Measurements from ENCODE around the gene ATP6V1B1. TPM values are rescaled to one million over a fixed set of nuclear protein-coding genes. Genes with fewer than 3 reads are reported as not detected.

The ATP6V1B1 gene
- total RNA-seq, 3 donors from 2014 or later, result not detected

GRCh38 chr2:70964596-70965386 is 29.1 kb downstream of the ATP6V1B1 start:
- intact Hi-C loops (cut with DNase I, micrococcal nuclease), result no loop called here

GRCh38 chr2:70965506-70965905 is 29.8 kb downstream of the ATP6V1B1 start:
- Histone ChIP-seq H3K4me3 (no peak overlapping the region), H3K4me1 (ENCODE audit: low read depth) (peaks cover 5% of the 10 kb centered on the region), H3K36me3 (ENCODE audit: low read depth) (no peaks in the 10 kb centered on the region), H3K9me3 (no peaks in the 10 kb centered on the region)
- intact Hi-C loops (cut with DNase I, micrococcal nuclease), result no loop called here
- ATAC-seq, result no peak
- no peak for TF ChIP-seq CTCF (IDR thresholded peaks at IDR 0.05)
- peak in 1 of 3 donors; percentile 1 for DNase-seq

More at GRCh38 chr2:70964596-70965386, 29.1 kb downstream of the ATP6V1B1 start:
- TF ChIP-seq CTCF (IDR thresholded peaks at IDR 0.05), result peak; percentile 55
- Histone ChIP-seq H3K9me3 (no peaks in the 10 kb centered on the region), H3K36me3 (ENCODE audit: low read depth) (no peaks in the 10 kb centered on the region), H3K4me3 (no peak overlapping the region), H3K4me1 (ENCODE audit: low read depth) (peaks cover 5% of the 10 kb centered on the region)
- ATAC-seq (peak; percentile 89), DNase-seq (peak; percentile 74 to 81 (median 78))

- DNase-seq (no peak), ATAC-seq (no peak)
- peaks cover 5% of the 10 kb centered on the region for H3K4me1 ChIP-seq (ENCODE audit: low read depth)
- intact Hi-C loops (cut with DNase I, micrococcal nuclease), result no loop called here
- no peak overlapping the region for H3K4me3 ChIP-seq
- no peaks in the 10 kb centered on the region for H3K9me3 ChIP-seq
- TF ChIP-seq CTCF (IDR thresholded peaks at IDR 0.05), result no peak
- no peaks in the 10 kb centered on the region for H3K36me3 ChIP-seq (ENCODE audit: low read depth)
These were observed 31.0 kb downstream of the ATP6V1B1 start for GRCh38 chr2:70966681-70967080.

DNA sequence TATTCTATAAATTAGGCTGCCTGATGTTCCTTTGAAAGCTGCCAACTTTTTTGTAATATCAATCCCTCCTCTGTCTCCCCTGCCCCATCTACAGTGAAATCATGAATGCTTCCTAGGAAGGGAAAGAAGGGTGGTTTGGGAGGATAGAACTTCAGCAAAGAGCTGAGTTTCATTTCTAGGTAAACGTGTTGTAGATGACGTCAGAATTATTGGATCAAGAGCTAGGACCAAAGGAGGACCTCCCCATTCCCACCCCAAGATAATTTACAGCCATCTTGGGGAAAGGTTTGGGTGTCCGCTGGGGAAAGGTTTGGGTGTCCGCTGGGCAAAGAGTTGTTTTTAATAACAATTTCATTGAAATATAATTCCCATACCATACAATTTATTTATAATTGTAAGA is 31.5 kb downstream of the ATP6V1B1 start:
- ATAC-seq (no peak), DNase-seq (no peak)
- Histone ChIP-seq H3K4me1 (ENCODE audit: low read depth) (peaks cover 5% of the 10 kb centered on the region), H3K4me3 (no peak overlapping the region), H3K36me3 (ENCODE audit: low read depth) (no peaks in the 10 kb centered on the region), H3K9me3 (no peaks in the 10 kb centered on the region)
- TF ChIP-seq CTCF (IDR thresholded peaks at IDR 0.05), result no peak
- intact Hi-C loops (cut with DNase I, micrococcal nuclease), result no loop called here

DNA sequence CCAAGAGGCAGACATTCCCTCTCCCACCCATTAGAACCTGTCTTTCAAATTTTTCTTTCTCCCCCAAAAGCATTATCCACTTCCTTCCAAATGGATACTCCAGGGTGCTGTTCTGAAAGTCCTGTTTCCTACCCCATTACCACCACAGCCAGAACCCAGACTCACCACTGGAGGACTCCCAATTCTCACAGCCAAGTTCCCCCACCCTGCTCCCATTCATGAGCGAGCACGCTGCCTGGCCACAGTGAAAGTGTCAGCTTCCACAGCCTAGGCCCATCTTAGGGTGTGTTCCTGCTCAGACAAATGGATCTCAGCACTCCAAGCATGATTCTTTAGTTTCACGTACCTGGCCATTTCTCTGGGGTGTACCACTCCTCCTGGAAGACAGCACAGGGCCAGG is 38.9 kb downstream of the ATP6V1B1 start:
- no peak for DNase-seq
- H3K9me3 ChIP-seq, result no peaks in the 10 kb centered on the region
- intact Hi-C loops (cut with DNase I, micrococcal nuclease), result no loop called here
- no peak overlapping the region for H3K4me3 ChIP-seq
- ATAC-seq, result no peak
- H3K36me3 ChIP-seq (ENCODE audit: low read depth), result no peaks in the 10 kb centered on the region
- no peak for TF ChIP-seq CTCF (IDR thresholded peaks at IDR 0.05)
- peaks cover 13% of the 10 kb centered on the region for H3K4me1 ChIP-seq (ENCODE audit: low read depth)

All from mucosa of descending colon (tissue), 3 donors.